Spleen (tissue), 7 donors: ENCODE measurements around the gene PHF21A.

Source experiments
- POLR2A ChIP-seq, 3 donors: fragments of 450-650 bp; IDR thresholded peaks; one replicate each; pipeline ENCODE4 v1.5.1; 2017; ENCODE audit warnings: antibody characterized with exemption in 3 of 3, mild to moderate bottlenecking in 1 of 3
- POLR2AphosphoS5 ChIP-seq, 3 donors: sonication (generic); formaldehyde crosslinking; IDR thresholded peaks; one replicate each; pipeline ENCODE4 v1.5.1; 2017; ENCODE audit warnings: antibody characterized with exemption in 3 of 3
- TF ChIP-seq, protein P1 (sequence below), 11 experiments: fragments of 200-600 bp in 7 of 11; fragments of 450-650 bp in 4 of 11; sonication (generic) in 4 of 11; IDR thresholded peaks in 8 of 11; conservative IDR thresholded peaks in 3 of 11; 1 replicate in 7 of 11; 2 replicates in 4 of 11; pipeline versions ENCODE4 v1.4.0 to v1.8.0; 2016 to 2021; ENCODE audit warnings: antibody characterized with exemption in 11 of 11, inconsistent platforms in 4 of 11, mild to moderate bottlenecking in 1 of 11
- donor health status: DM: no; HTN: no; CAD: no; lungs with moderate emphysema.
- donor health status: DM: no; HTN: no; CAD: no.
- donor health status: DM: no; HTN: no; CAD: no.

DNA sequence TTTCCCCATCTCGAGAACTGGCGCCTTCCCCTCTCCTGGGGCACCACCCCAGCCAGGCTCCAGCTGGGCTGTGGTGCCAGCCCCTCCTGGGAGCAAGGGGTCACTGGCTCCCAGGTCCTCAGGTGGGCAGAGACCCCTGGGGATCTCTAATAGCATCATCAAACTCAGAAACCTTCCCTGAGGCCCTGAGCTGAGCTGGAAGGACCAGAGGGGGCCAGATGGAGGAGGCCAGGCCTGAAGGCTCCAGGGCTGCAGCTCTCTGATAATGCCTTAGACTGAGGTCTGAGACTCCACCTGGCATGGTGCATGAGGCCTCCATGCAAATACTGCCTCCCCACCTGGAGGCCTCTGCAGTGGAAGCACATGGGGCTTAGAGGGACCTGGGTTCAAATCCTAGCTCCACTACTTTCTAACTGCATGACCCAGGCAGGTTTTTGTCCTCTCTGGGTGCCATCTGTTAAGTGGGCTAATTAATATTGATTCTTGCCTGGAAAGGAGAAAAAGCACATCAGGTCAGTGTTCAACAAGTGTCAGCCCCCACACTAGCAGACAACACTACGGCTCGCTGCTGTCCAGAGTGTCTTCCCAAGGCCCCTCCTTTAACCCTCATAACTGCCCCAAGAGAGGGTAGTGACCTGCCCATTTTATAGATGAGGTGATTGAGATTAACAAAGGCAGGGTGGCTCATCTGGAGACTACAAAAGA lies 234.3 kb downstream of the PHF21A start:
- TF ChIP-seq POLR2A (IDR thresholded peaks at IDR 0.05) (no peak), POLR2AphosphoS5 (IDR thresholded peaks at IDR 0.05) (no peak)
- TF ChIP-seq, protein P1, sequence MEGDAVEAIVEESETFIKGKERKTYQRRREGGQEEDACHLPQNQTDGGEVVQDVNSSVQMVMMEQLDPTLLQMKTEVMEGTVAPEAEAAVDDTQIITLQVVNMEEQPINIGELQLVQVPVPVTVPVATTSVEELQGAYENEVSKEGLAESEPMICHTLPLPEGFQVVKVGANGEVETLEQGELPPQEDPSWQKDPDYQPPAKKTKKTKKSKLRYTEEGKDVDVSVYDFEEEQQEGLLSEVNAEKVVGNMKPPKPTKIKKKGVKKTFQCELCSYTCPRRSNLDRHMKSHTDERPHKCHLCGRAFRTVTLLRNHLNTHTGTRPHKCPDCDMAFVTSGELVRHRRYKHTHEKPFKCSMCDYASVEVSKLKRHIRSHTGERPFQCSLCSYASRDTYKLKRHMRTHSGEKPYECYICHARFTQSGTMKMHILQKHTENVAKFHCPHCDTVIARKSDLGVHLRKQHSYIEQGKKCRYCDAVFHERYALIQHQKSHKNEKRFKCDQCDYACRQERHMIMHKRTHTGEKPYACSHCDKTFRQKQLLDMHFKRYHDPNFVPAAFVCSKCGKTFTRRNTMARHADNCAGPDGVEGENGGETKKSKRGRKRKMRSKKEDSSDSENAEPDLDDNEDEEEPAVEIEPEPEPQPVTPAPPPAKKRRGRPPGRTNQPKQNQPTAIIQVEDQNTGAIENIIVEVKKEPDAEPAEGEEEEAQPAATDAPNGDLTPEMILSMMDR (IDR thresholded peaks at IDR 0.05 in 8 of 11, conservative IDR thresholded peaks at IDR 0.05 in 3 of 11) = no peak
